ENCODE results near the gene TLCD3A.
"Not testable (repeated sequence)": the region's sequence is repeated elsewhere in the genome, so short reads cannot be mapped to it uniquely, and the experiment has no call there.

The TLCD3A gene

GRCh38 chr17:743139-743538, 10.7 kb downstream of the TLCD3A start:
- H3K27ac ChIP-seq, result 0 out of 2 replicates have a peak overlapping the region, but pooled peaks have one; percentile 12
- TF ChIP-seq CTCF (IDR thresholded peaks at IDR 0.05) (no peak), ZFX (IDR thresholded peaks at IDR 0.05; ENCODE audit: borderline replicate concordance) (no peak)

GRCh38 chr17:744937-745336, 12.5 kb downstream of the TLCD3A start:
- no peak for TF ChIP-seq CTCF (IDR thresholded peaks at IDR 0.05)
- TF ChIP-seq ZFX (IDR thresholded peaks at IDR 0.05; ENCODE audit: borderline replicate concordance), result no peak
- no peak overlapping the region for H3K27ac ChIP-seq

- TF ChIP-seq CTCF (IDR thresholded peaks at IDR 0.05) (no peak), ZFX (IDR thresholded peaks at IDR 0.05; ENCODE audit: borderline replicate concordance) (no peak)
- H3K27ac ChIP-seq, result no peak overlapping the region
Measured at GRCh38 chr17:745406-745805, 13.0 kb downstream of the TLCD3A start.

GRCh38 chr17:746181-746580, 13.8 kb downstream of the TLCD3A start:
- TF ChIP-seq CTCF (IDR thresholded peaks at IDR 0.05), result no peak
- no peak for TF ChIP-seq ZFX (IDR thresholded peaks at IDR 0.05; ENCODE audit: borderline replicate concordance)
- no peak overlapping the region for H3K27ac ChIP-seq

- no peak overlapping the region for H3K27ac ChIP-seq
- no peak for TF ChIP-seq ZFX (IDR thresholded peaks at IDR 0.05; ENCODE audit: borderline replicate concordance)
- no peak for TF ChIP-seq CTCF (IDR thresholded peaks at IDR 0.05)
Measured at GRCh38 chr17:746783-747629, 14.6 kb downstream of the TLCD3A start.

GRCh38 chr17:748604-749003, 16.2 kb downstream of the TLCD3A start:
- not testable (repeated sequence) for H3K27ac ChIP-seq

- H3K27ac ChIP-seq, result not testable (repeated sequence)
Measured at GRCh38 chr17:749359-749758, 17.0 kb downstream of the TLCD3A start.

- peak overlapping the region; percentile 79; the same call in 1 of the 2 replicates for H3K27ac ChIP-seq
- TF ChIP-seq CTCF (IDR thresholded peaks at IDR 0.05) (no peak), ZFX (IDR thresholded peaks at IDR 0.05; ENCODE audit: borderline replicate concordance) (no peak)
Measured at GRCh38 chr17:750431-751037, 18.1 kb downstream of the TLCD3A start.
